K562 (cell line): ENCODE data around the gene SPTY2D1. TPM values are rescaled to one million over a fixed set of nuclear protein-coding genes. Genes with fewer than 3 reads are reported as not detected.

ENCODE experiments used
- BRD4 ChIP-seq: fragments of 200-600 bp; sonication (generic); IDR thresholded peaks from 2 replicates; pipeline ENCODE4 v1.6.1; 2017; ENCODE audit warnings: inconsistent platforms
- BRF2 ChIP-seq: IDR thresholded peaks from 3 replicates; pipeline ENCODE4 v1.6.1; 2011; ENCODE audit warnings: borderline replicate concordance, mild to moderate bottlenecking; ENCODE audit not compliant: insufficient read length, insufficient read depth
- CTBP1 ChIP-seq: fragments of 450-650 bp; IDR thresholded peaks from 2 replicates; pipeline ENCODE4 v1.6.1; 2016; ENCODE audit warnings: borderline replicate concordance
- ELK1 ChIP-seq: sonication (generic); formaldehyde crosslinking; IDR thresholded peaks from 2 replicates; pipeline ENCODE4 v1.8.1; 2022; ENCODE audit warnings: missing genetic modification reagents
- EP300 ChIP-seq: IDR thresholded peaks from 2 replicates; pipeline ENCODE4 v1.6.1; 2012; ENCODE audit warnings: low read length, improper control_type of control experiment
- ETS1 ChIP-seq: conservative IDR thresholded peaks from 2 replicates; pipeline ENCODE4 v1.6.1; 2011; ENCODE audit warnings: low read depth, mild to moderate bottlenecking, low read length; ENCODE audit not compliant: control insufficient read depth
- FOXP1 ChIP-seq: sonication (generic); formaldehyde crosslinking; IDR thresholded peaks from 2 replicates; pipeline ENCODE4 v1.8.0; 2022; ENCODE audit warnings: mild to moderate bottlenecking, missing genetic modification reagents
- GMEB1 ChIP-seq: fragments of 250-450 bp; sonication (Bioruptor Pico); IDR thresholded peaks from 2 replicates; pipeline ENCODE4 v1.4.0; 2020; ENCODE audit warnings: mild to moderate bottlenecking
- HMG20B ChIP-seq: fragments of 250-450 bp; sonication (Bioruptor Pico); IDR thresholded peaks from 2 replicates; pipeline ENCODE4 v1.5.0; 2021; ENCODE audit warnings: mild to moderate bottlenecking
- KDM4B ChIP-seq, 2 experiments: fragments of 450-650 bp in 1 of 2; sonication (generic) in 1 of 2; IDR thresholded peaks; 2 replicates each; pipeline ENCODE4 v1.6.1; 2016 to 2017; ENCODE audit warnings: borderline replicate concordance in 2 of 2, antibody characterized with exemption in 1 of 2, low read depth in 1 of 2, mild to moderate bottlenecking in 1 of 2
- L3MBTL2 ChIP-seq: fragments of 450-650 bp; IDR thresholded peaks from 2 replicates; pipeline ENCODE4 v1.6.1; 2016; ENCODE audit warnings: mild to moderate bottlenecking, moderate library complexity
- NFYB ChIP-seq: IDR thresholded peaks from 2 replicates; pipeline ENCODE4 v1.6.1; 2011; ENCODE audit warnings: mild to moderate bottlenecking, moderate library complexity; ENCODE audit not compliant: insufficient read length; ENCODE audit errors: extremely low read depth
- PHB ChIP-seq: fragments of 250-450 bp; sonication (Bioruptor Pico); IDR thresholded peaks from 2 replicates; pipeline ENCODE4 v1.5.0; 2021
- RFX7 ChIP-seq: fragments of 250-450 bp; sonication (Bioruptor Pico); IDR thresholded peaks from 2 replicates; pipeline ENCODE4 v1.5.1; 2021; ENCODE audit warnings: mild to moderate bottlenecking
- ZBTB49 ChIP-seq: sonication (generic); formaldehyde crosslinking; IDR thresholded peaks from 2 replicates; pipeline ENCODE4 v1.8.0; 2022; ENCODE audit warnings: missing genetic modification reagents, mild to moderate bottlenecking, borderline replicate concordance
- ZNF253 ChIP-seq: fragments of 250-450 bp; sonication (Bioruptor Pico); conservative IDR thresholded peaks from 2 replicates; pipeline ENCODE4 v1.6.1; 2021; ENCODE audit warnings: mild to moderate bottlenecking
- ZNF282 ChIP-seq: sonication (generic); formaldehyde crosslinking; IDR thresholded peaks from 2 replicates; pipeline ENCODE4 v1.8.1; 2023; ENCODE audit warnings: missing genetic modification reagents
- ZNF511 ChIP-seq: sonication (generic); formaldehyde crosslinking; IDR thresholded peaks from 2 replicates; pipeline ENCODE4 v1.8.0; 2022; ENCODE audit warnings: mild to moderate bottlenecking, missing genetic modification reagents
- ZNF699 ChIP-seq: fragments of 250-450 bp; sonication (Bioruptor Pico); IDR thresholded peaks from 2 replicates; pipeline ENCODE4 v1.8.0; 2021; ENCODE audit warnings: mild to moderate bottlenecking, moderate library complexity; ENCODE audit not compliant: insufficient replicate concordance
- polyA plus RNA-seq, 8 experiments: library from polyadenylated mRNA; depleted of rRNA in 4 of 8; stranded (reverse) in 5 of 8; unstranded in 3 of 8; fragments of >200 nt; fragmentation: Nextera tagmentation in 2 of 8; fragmentation: Illumina TruSeq in 1 of 8; extraction: Ambion mirVana in 2 of 8; extraction: Trizol in 1 of 8; gene quantifications; 2 replicates each; pipeline versions ENCODE4 v1.2.1 to v1.2.3, GENCODE V29; 2011 to 2014; ENCODE audit warnings: inconsistent platforms in 1 of 8, missing spikeins in 1 of 8
- total RNA-seq, 7 experiments: library from RNA; depleted of rRNA in 6 of 7; stranded (reverse); fragments of >200 nt in 6 of 7; fragmentation: Illumina TruSeq in 2 of 7; extraction: Trizol in 2 of 7; gene quantifications; 2 replicates each; pipeline versions ENCODE4 v1.2.1 to v1.2.3, GENCODE V29; 2011 to 2021; ENCODE audit warnings: low replicate concordance in 1 of 7

SPTY2D1 gene
- total and polyA plus RNA-seq, 9 of the 15 experiments (the other 6 are each of a cell fraction or from before 2014, with no cell fraction given): 3.2 to 32.1 (median 12.9) TPM

- TF ChIP-seq ZNF511 (CRISPR knock-in tag): peak; percentile 93; the same call in 1 of the 2 replicates
- TF ChIP-seq RFX7 (CRISPR knock-in tag): no peak
- no peak for TF ChIP-seq BRD4
- TF ChIP-seq CTBP1: peak; percentile 82
- peak; percentile 92 for TF ChIP-seq GMEB1
- TF ChIP-seq ZNF253: no peak
- no peak for TF ChIP-seq ZNF282 (CRISPR knock-in tag)
- TF ChIP-seq NFYB: peak; percentile 50
- peak; percentile 93 for TF ChIP-seq ETS1
- TF ChIP-seq BRF2: no peak
- TF ChIP-seq ELK1: no peak
- no peak for TF ChIP-seq ZBTB49
- TF ChIP-seq FOXP1 (CRISPR knock-in tag): peak; percentile 90
- peak in 1 of 2 experiments; percentile 81; a peak in 1 of 4 replicates for TF ChIP-seq KDM4B (IDR thresholded peaks at IDR 0.05; ENCODE audit: borderline replicate concordance in 2 of 2, low read depth in 1 of 2)
- no peak for TF ChIP-seq ZNF699 (CRISPR knock-in tag)
- TF ChIP-seq PHB (CRISPR knock-in tag): no peak
- peak; percentile 98 for TF ChIP-seq L3MBTL2
- TF ChIP-seq EP300: peak; percentile 32
- no peak for TF ChIP-seq HMG20B (CRISPR knock-in tag)
These were observed at the start of gene SPTY2D1 (continued) for GRCh38 chr11:18634140-18635032.
